SK-N-SH (cell line): ENCODE measurements around the gene TLR4. TPM values are rescaled to one million over a fixed set of nuclear protein-coding genes. Genes with fewer than 3 reads are reported as not detected.

Experiments used
- CTCF ChIA-PET: fragments of 300-600, 350-600 bp; formaldehyde crosslinking; extraction: SDS; loops from one replicate; lab custom pipeline; 2021; lab: Yijun Ruan, JAX
- POLR2A ChIA-PET: fragments of 350-600 bp; sonication (Branson Sonifier 250); formaldehyde crosslinking; extraction: SDS; loops from one replicate; lab custom pipeline; 2020; ENCODE audit warnings: antibody characterized with exemption, inconsistent platforms; lab: Yijun Ruan, JAX
- DNase-seq: peaks from one replicate; pipeline ENCODE4 v3.0.0; 2012
- H2AFZ ChIP-seq: fragments of 200-600 bp; sonication (generic); 2 replicates; pipeline ENCODE4 v1.8.1; 2016; ENCODE audit warnings: antibody characterized with exemption, mild to moderate bottlenecking, low read depth
- H3F3A ChIP-seq: fragments of 200-600 bp; sonication (generic); replicated peaks from 2 replicates; pipeline ENCODE3; 2016; ENCODE audit warnings: antibody characterized with exemption, mild to moderate bottlenecking; ENCODE audit not compliant: insufficient read depth
- H3K27ac ChIP-seq, 2 experiments: fragments of 200-500 bp in 1 of 2; fragments of 200-600 bp in 1 of 2; sonication (Bioruptor generic) in 1 of 2; sonication (generic), shearing (Covaris generic) in 1 of 2; 2 replicates each; pipeline versions ENCODE4 v1.5.1 to v1.6.1; 2014 to 2016; ENCODE audit warnings: low read depth in 2 of 2, inconsistent platforms in 1 of 2, low read length in 1 of 2, mild to moderate bottlenecking in 1 of 2, mixed read lengths in 1 of 2
- H3K27me3 ChIP-seq: fragments of 200-600 bp; sonication (generic), shearing (Covaris generic); 2 replicates; pipeline ENCODE4 v1.6.1; 2016; ENCODE audit warnings: mixed run types; ENCODE audit not compliant: insufficient read depth
- H3K36me3 ChIP-seq, 2 experiments: fragments of 200-500 bp in 1 of 2; fragments of 200-600 bp in 1 of 2; sonication (Bioruptor generic) in 1 of 2; sonication (generic) in 1 of 2; replicated peaks in 1 of 2; 2 replicates each; pipeline versions ENCODE3 to v1.5.1; 2014 to 2016; ENCODE audit warnings: low read length in 1 of 2, mild to moderate bottlenecking in 1 of 2; ENCODE audit not compliant: insufficient read depth in 2 of 2, control insufficient read depth in 1 of 2
- H3K4me1 ChIP-seq, 2 experiments: fragments of 200-500 bp in 1 of 2; fragments of 200-600 bp in 1 of 2; sonication (Bioruptor generic) in 1 of 2; sonication (generic), shearing (Covaris generic) in 1 of 2; 2 replicates each; pipeline versions ENCODE4 v1.5.1 to v1.6.1; 2014 to 2016; ENCODE audit warnings: low read depth in 1 of 2, low read length in 1 of 2, mixed run types in 1 of 2; ENCODE audit not compliant: insufficient read depth in 2 of 2, control insufficient read depth in 1 of 2
- H3K4me2 ChIP-seq: fragments of 200-600 bp; sonication (generic), shearing (Covaris generic); 2 replicates; pipeline ENCODE4 v1.6.1; 2017; ENCODE audit warnings: mixed run types
- H3K4me3 ChIP-seq, 2 experiments: fragments of 200-500 bp in 1 of 2; fragments of 200-600 bp in 1 of 2; sonication (Bioruptor generic) in 1 of 2; sonication (generic), shearing (Covaris generic) in 1 of 2; 2 replicates each; pipeline versions ENCODE4 v1.5.1 to v1.8.1; 2014 to 2016; ENCODE audit warnings: low read depth in 2 of 2, inconsistent platforms in 1 of 2, low read length in 1 of 2, mild to moderate bottlenecking in 1 of 2, mixed read lengths in 1 of 2, moderate library complexity in 1 of 2
- H3K79me2 ChIP-seq: fragments of 200-600 bp; sonication (generic); 2 replicates; pipeline ENCODE4 v1.8.1; 2017; ENCODE audit warnings: mild to moderate bottlenecking; ENCODE audit not compliant: insufficient read depth
- H3K9ac ChIP-seq: fragments of 200-600 bp; sonication (generic); 2 replicates; pipeline ENCODE4 v1.6.1; 2017; ENCODE audit warnings: mixed run types
- H3K9me2 ChIP-seq: fragments of 200-600 bp; sonication (generic); 2 replicates; pipeline ENCODE4 v1.6.1; 2017; ENCODE audit warnings: mixed run types
- H3K9me3 ChIP-seq: fragments of 200-600 bp; sonication (generic); 2 replicates; pipeline ENCODE4 v1.6.1; 2017; ENCODE audit warnings: mixed run types, mild to moderate bottlenecking, moderate library complexity
- H4K20me1 ChIP-seq: fragments of 200-600 bp; sonication (generic); 2 replicates; pipeline ENCODE4 v1.6.1; 2017; ENCODE audit warnings: mild to moderate bottlenecking, mixed run types; ENCODE audit not compliant: insufficient read depth
- CHD2 ChIP-seq: fragments of 150-350 bp; IDR thresholded peaks from 2 replicates; pipeline ENCODE4 v1.6.1; 2018; ENCODE audit warnings: low read length; ENCODE audit not compliant: partially characterized antibody
- ELF1 ChIP-seq: IDR thresholded peaks from 2 replicates; pipeline ENCODE4 v1.4.0; 2012
- EP300 ChIP-seq, 2 experiments: IDR thresholded peaks; 2 replicates each; pipeline versions ENCODE4 v1.4.0 to v1.6.1; 2012; ENCODE audit warnings: borderline replicate concordance in 1 of 2, low read depth in 1 of 2, low read length in 1 of 2
- FOXJ3 ChIP-seq: sonication (generic); formaldehyde crosslinking; IDR thresholded peaks from 2 replicates; pipeline ENCODE4 v1.5.1; 2020; ENCODE audit warnings: mild to moderate bottlenecking, missing genetic modification reagents
- MEF2A ChIP-seq: IDR thresholded peaks from 2 replicates; pipeline ENCODE4 v1.4.0; 2012; ENCODE audit warnings: low read depth, borderline replicate concordance
- NRF1 ChIP-seq: IDR thresholded peaks from 2 replicates; pipeline ENCODE4 v1.6.1; 2012; ENCODE audit warnings: low read depth, mild to moderate bottlenecking, low read length
- RFX5 ChIP-seq: IDR thresholded peaks from 2 replicates; pipeline ENCODE4 v1.6.1; 2012; ENCODE audit warnings: mild to moderate bottlenecking, improper control_type of control experiment, low read length
- SMC3 ChIP-seq: IDR thresholded peaks from 2 replicates; pipeline ENCODE4 v1.6.1; 2012; ENCODE audit warnings: low read depth, low read length, improper control_type of control experiment
- TAF1 ChIP-seq: IDR thresholded peaks from 2 replicates; pipeline ENCODE4 v1.6.1; 2012; ENCODE audit warnings: low read depth, mild to moderate bottlenecking, low read length, moderate library complexity, borderline replicate concordance
- TEAD4 ChIP-seq: IDR thresholded peaks from 2 replicates; pipeline ENCODE4 v1.4.0; 2012; ENCODE audit warnings: mild to moderate bottlenecking, borderline replicate concordance; ENCODE audit not compliant: insufficient read depth
- USF2 ChIP-seq: fragments of 150-350 bp; IDR thresholded peaks from 2 replicates; pipeline ENCODE4 v1.6.1; 2017; ENCODE audit warnings: antibody characterized with exemption, low read length, low read depth, borderline replicate concordance
- WGBS: methylation state at CpG from one replicate; pipeline ENCODE4 v1.1.6; 2017; ENCODE audit warnings: low lambda C conversion rate; 5-methylcytosine and 5-hydroxymethylcytosine counted together
- polyA plus RNA-seq, 3 experiments: library from polyadenylated mRNA; depleted of rRNA; stranded (reverse); fragments of >200 nt; gene quantifications; 2 replicates each; pipeline ENCODE4 v1.2.3, GENCODE V29; 2012
- TF ChIP-seq, protein P1 (sequence below): IDR thresholded peaks from 2 replicates; pipeline ENCODE4 v1.4.0; 2012; ENCODE audit warnings: low read depth, borderline replicate concordance
- TF ChIP-seq, protein P2 (sequence below): IDR thresholded peaks from 2 replicates; pipeline ENCODE4 v1.6.1; 2012; ENCODE audit warnings: mild to moderate bottlenecking, low read depth, low read length, moderate library complexity

TLR4 gene
- polyA plus RNA-seq, 1 of the 3 experiments (the other 2 are of a cell fraction): 0.85 TPM

- POLR2A ChIA-PET: no interaction called here
- Histone ChIP-seq H3K27ac (peak overlapping the region in 1 of 2 experiments; percentile 96; a peak in 2 of 4 replicates), H4K20me1 (no peaks in the 10 kb centered on the region), H3F3A (peaks cover 36% of the 10 kb centered on the region), H3K4me3 (peak overlapping the region in 1 of 2 experiments; percentile 72; a peak in 3 of 4 replicates), H3K9me2 (no peaks in the 10 kb centered on the region), H3K4me2 (peak overlapping the region; percentile 87), H3K79me2 (peaks cover 44% of the 10 kb centered on the region), H3K36me3 (peaks cover 0 to 17% of the 10 kb centered on the region in 2 experiments), H3K9me3 (no peaks in the 10 kb centered on the region)
- WGBS: 62% methylated on average over 2 of the region's 2 CpGs
- TF ChIP-seq RFX5 (no peak), MEF2A (no peak), TEAD4 (no peak), EP300 (IDR thresholded peaks at IDR 0.05; ENCODE audit: borderline replicate concordance in 1 of 2, low read depth in 1 of 2, low read length in 1 of 2) (no peak), ELF1 (no peak), TAF1 (no peak), SMC3 (no peak), FOXJ3 (CRISPR knock-in tag) (no peak), CHD2 (no peak)
- TF ChIP-seq, protein P1, sequence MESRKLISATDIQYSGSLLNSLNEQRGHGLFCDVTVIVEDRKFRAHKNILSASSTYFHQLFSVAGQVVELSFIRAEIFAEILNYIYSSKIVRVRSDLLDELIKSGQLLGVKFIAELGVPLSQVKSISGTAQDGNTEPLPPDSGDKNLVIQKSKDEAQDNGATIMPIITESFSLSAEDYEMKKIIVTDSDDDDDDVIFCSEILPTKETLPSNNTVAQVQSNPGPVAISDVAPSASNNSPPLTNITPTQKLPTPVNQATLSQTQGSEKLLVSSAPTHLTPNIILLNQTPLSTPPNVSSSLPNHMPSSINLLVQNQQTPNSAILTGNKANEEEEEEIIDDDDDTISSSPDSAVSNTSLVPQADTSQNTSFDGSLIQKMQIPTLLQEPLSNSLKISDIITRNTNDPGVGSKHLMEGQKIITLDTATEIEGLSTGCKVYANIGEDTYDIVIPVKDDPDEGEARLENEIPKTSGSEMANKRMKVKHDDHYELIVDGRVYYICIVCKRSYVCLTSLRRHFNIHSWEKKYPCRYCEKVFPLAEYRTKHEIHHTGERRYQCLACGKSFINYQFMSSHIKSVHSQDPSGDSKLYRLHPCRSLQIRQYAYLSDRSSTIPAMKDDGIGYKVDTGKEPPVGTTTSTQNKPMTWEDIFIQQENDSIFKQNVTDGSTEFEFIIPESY: no peak
- TF ChIP-seq, all 33 proteins: peak for 0
- Histone ChIP-seq H3K27me3 (no peaks in the 10 kb centered on the region), H2AFZ (no peak overlapping the region), H3K4me1 (peaks cover 2 to 9% of the 10 kb centered on the region in 2 experiments; a peak in 2 of 4 replicates), H3K9ac (peak overlapping the region; percentile 82)
- CTCF ChIA-PET: interaction anchor here (0.9 kb wide), 1 partner anchor 13 kb away, joined by 3 read pairs; no protein-coding TSS in a partner anchor
- no peak for DNase-seq
Observed at GRCh38 chr9:117705386-117705785, 1.2 kb downstream of the TLR4 start.

DNA sequence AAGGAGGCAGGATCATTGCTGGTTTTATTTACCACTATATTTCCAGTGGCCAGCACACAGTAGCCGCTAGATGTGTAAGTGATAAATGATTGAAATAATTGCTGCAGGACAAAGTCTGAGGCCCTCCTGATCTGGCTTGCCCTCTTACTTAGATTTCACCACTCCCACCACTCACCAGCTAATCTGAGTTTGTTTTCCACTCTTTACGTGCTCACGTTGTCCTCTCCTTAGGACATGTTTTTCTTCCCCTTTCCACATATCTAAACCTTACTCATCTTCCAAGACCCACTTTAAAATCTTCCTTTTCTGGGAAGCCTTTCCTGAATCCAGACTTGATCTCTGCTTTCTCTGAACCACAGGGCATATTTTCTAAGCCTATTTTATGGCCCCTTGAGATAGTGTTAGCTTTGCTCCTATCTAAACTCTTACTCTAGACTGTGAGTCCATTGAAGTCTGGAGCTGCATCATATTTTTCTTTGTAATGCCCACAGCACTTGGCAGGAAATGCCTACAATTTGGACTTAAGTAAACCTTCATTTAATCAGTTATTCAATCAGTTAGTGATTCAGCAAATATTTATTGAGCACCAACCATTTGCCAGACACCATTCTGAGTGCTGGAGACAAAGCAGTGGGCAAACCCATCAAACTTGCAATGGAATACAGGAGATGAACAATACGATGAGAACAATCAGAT, 2.4 kb downstream of the TLR4 start:
- CTCF ChIA-PET: interaction anchor here (0.9 kb wide), 1 partner anchor 10 kb away, joined by 3 read pairs; no protein-coding TSS in a partner anchor
- WGBS: 62% methylated on average over 4 of the region's 4 CpGs
- TF ChIP-seq, protein P2, sequence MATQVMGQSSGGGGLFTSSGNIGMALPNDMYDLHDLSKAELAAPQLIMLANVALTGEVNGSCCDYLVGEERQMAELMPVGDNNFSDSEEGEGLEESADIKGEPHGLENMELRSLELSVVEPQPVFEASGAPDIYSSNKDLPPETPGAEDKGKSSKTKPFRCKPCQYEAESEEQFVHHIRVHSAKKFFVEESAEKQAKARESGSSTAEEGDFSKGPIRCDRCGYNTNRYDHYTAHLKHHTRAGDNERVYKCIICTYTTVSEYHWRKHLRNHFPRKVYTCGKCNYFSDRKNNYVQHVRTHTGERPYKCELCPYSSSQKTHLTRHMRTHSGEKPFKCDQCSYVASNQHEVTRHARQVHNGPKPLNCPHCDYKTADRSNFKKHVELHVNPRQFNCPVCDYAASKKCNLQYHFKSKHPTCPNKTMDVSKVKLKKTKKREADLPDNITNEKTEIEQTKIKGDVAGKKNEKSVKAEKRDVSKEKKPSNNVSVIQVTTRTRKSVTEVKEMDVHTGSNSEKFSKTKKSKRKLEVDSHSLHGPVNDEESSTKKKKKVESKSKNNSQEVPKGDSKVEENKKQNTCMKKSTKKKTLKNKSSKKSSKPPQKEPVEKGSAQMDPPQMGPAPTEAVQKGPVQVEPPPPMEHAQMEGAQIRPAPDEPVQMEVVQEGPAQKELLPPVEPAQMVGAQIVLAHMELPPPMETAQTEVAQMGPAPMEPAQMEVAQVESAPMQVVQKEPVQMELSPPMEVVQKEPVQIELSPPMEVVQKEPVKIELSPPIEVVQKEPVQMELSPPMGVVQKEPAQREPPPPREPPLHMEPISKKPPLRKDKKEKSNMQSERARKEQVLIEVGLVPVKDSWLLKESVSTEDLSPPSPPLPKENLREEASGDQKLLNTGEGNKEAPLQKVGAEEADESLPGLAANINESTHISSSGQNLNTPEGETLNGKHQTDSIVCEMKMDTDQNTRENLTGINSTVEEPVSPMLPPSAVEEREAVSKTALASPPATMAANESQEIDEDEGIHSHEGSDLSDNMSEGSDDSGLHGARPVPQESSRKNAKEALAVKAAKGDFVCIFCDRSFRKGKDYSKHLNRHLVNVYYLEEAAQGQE: no peak
- TF ChIP-seq USF2 (no peak), ELF1 (no peak), NRF1 (no peak), SMC3 (no peak)
- TF ChIP-seq, protein P1: no peak

More for the DNA sequence above, 2.4 kb downstream of the TLR4 start:
- peak overlapping the region; percentile 13; the same call in 1 of the 2 replicates for H3K9ac ChIP-seq
- H4K20me1 ChIP-seq: no peaks in the 10 kb centered on the region
- H2AFZ ChIP-seq: no peak overlapping the region
- H3F3A ChIP-seq: peaks cover 36% of the 10 kb centered on the region
- H3K27me3 ChIP-seq: no peaks in the 10 kb centered on the region
- H3K36me3 ChIP-seq: peaks cover 0 to 18% of the 10 kb centered on the region in 2 experiments
- H3K4me3 ChIP-seq: peak overlapping the region in 1 of 2 experiments; percentile 50; a peak in 2 of 4 replicates
- peaks cover 45% of the 10 kb centered on the region for H3K79me2 ChIP-seq
- peak overlapping the region in 1 of 2 experiments; percentile 96; a peak in 2 of 4 replicates for H3K27ac ChIP-seq
- H3K9me3 ChIP-seq: no peaks in the 10 kb centered on the region
- peaks cover 2 to 9% of the 10 kb centered on the region in 2 experiments; a peak in 2 of 4 replicates for H3K4me1 ChIP-seq
- H3K4me2 ChIP-seq: peak overlapping the region; percentile 55
- no peaks in the 10 kb centered on the region for H3K9me2 ChIP-seq
- POLR2A ChIA-PET: no interaction called here
- no peak for DNase-seq
